Measurements from ENCODE around the gene SPDL1.
A peak's percentile ranks its signal among the peaks of the same experiment; 100 is the strongest.

The SPDL1 gene, protein sequence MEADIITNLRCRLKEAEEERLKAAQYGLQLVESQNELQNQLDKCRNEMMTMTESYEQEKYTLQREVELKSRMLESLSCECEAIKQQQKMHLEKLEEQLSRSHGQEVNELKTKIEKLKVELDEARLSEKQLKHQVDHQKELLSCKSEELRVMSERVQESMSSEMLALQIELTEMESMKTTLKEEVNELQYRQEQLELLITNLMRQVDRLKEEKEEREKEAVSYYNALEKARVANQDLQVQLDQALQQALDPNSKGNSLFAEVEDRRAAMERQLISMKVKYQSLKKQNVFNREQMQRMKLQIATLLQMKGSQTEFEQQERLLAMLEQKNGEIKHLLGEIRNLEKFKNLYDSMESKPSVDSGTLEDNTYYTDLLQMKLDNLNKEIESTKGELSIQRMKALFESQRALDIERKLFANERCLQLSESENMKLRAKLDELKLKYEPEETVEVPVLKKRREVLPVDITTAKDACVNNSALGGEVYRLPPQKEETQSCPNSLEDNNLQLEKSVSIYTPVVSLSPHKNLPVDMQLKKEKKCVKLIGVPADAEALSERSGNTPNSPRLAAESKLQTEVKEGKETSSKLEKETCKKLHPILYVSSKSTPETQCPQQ

DNA sequence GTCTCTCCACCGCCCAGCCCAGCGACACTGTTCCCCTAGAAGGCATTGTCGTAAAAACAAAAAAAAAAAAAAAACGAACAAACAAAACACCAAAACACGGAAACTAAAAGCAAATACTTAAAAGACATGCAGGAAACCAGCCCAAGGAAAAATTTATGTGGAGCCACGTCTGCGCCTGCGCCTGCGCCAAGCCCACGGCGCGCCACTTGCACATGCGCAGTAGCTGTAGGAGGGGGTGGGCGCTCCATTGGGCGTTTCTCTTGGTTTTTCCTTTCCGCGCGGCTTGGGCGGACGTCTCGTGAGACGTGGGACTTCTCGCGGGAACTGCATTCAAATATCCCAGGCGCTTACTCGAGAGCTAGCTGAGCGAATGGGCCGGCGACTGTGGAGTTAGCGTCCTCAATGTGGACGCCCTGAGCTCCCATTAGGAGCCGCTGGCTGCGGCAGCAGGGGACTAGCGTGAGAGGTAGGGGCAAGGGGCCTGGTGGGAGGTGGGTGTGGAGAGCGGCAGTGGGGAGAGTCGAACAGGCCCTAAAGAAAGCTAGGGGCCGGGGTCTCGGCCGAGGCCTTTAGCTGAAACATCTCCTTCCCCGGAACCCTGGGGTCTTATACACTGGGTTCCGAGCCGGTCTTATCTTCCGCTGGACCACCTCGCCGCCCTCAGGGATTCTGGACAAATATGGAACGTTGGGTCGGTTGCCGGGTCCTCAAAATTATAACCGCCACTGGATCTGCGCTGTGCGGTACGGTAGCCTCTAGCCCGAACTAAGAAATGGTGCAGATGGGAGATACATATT is at the start of gene SPDL1:
Gene SPDL1 (plus strand): TSS at position 350 of the 797 bp plus-strand sequence. CDS start 4,644 bp downstream, outside the sequence.
- peak; percentile 92 for DNase-seq (ENCODE audit: low read depth)

DNA sequence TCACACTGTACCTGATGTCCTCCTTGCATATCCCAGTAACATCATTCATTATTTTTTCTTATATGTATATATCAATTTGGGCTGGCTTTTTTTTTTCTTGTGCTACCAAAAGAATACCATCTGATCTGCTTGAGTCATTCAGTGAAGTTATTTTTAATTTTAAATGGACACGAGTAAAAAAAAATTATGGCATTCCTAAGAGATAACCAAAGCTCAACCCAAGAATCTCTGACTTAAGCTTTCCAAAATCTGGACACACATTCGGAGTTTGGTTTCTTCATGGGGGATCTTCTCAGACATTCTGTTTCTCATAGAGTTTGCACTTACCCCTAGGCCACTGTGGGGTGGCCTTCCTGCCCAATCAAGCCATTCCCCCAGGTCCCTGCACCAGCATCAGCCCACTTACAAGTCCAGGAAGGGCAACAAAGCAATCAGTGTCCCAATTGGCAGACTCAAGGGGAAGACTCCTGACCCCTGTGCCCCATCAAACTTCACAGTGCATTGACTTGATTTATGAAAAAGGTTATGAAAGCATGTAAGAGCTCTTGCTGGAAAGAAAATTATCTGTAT is 49.2 kb upstream of the SPDL1 start:
- no peak for DNase-seq (ENCODE audit: low read depth)

DNA sequence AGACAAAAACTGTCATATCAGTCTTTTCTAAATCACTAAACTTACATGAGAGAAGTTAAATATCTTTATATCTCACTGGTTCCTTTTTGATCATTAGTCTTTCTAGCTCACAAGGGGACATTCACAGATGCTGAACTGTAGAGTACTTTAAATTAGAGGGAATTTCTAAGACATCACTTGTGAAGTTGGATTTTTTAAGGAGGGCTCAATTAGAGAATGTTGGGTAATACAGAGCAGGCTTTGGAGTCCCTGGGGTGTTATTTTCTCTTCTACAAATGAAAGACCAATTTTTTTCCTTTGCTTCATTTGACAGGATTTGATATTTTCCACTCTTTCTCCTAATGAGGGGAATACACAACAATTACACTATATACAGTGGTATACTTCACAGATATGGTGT is 48.6 kb upstream of the SPDL1 start:
- no peak for DNase-seq (ENCODE audit: low read depth)

DNA sequence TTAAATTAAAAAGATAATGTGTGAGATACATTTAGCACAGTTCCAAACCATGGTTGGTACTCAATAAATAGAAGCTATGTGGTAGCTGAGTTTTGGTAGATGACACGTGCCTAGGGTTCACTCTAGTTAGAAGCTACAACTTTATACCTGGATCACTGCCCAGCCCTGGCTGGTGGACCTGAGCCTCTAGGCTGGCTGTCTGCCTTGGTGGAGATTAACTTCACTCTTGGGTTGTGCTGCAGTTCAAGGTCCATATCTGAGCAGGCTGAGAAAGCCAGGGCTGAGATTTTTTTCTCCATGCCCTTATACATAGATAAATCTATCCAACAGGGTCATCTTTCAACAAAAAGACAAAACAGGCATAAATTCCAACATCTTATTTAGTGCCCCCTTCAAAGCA is 44.6 kb upstream of the SPDL1 start:
- DNase-seq (ENCODE audit: low read depth) = no peak

DNA sequence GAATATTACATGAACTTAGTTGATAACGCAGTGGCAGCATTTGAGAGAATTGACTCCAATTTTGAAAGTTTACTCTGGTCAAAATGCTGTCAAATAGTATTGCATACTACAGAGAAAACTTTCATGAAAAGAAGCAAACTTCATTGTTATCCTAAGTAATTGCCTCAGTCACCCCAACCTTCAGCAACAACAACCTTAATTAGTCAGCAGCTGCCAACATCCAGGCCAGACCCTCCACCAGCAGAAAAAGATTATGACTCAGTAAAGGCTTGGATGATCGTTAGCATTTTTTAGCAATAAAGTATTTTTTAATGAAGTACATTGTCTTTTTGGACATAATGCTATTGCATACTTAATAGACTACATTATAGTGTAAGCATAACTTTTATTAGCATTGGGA is 40.8 kb upstream of the SPDL1 start:
- DNase-seq (ENCODE audit: low read depth) = no peak

DNA sequence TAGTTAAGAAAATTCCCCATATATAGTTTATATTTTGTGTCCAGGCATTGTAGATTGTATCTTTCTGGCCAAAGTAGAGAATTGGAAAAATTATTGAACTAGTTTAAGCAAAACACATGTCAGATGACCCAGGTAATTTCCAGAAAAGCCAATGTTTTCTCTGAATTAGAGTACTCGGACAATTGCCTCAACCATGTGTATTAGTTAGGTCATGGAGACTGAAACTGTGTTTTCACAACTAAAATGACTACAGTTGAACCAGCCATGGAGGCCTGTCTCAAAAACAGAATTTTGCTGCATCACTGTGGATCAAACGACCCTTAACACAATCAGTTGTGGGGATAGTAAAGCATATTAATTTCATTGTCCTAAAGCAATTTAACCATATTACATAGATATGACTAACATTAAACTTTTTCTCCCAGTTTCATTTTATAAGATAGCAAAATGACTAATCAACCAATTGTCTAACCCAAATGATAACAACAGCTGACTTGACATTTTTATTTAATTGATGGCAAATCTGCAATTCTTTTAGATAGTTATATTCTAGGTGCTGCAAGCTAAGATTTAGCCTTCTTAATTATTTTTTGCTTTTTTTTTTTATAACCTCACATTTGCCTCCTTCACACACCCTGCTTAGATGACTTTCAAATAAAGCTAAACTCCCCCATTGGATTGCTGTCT is 39.2 kb upstream of the SPDL1 start:
- no peak for DNase-seq (ENCODE audit: low read depth)

DNA sequence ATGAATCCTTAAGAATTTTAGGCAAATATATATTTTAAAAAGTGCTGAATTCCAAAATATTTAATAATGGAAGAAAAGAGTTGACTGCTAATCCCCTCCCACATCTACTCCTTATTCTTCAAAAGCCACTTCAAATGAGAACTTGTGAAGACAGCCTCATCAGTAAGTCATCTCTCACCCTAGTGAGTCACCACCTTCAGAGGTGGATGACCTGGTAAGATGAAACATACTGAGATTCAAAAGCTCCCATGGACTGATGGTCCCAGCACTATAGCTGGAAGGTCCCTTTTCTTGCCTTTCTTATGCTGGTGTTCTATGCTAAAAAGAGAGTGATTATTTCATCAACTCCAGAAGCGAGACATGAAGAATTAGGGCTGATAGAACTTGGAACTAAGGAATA is 37.8 kb upstream of the SPDL1 start:
- no peak for DNase-seq (ENCODE audit: low read depth)

DNA sequence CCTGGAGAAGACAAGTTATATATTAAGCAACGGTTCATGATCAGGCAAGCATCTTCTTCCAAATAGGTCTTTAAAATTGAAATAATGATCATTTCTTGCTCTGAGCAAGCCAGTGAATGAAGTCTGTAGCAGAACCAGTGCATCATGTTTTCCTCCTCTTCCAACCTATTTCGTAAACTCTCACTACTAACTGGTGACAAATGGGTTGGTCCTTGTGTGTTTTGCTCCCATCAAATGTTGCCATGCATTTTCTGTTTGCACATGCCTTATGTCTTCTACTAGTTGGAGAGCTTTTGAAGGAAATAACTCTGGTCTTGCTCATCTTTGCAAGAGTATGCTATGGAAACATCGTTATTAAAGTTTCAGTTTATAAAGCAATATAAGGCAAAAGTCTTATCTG is 37.2 kb upstream of the SPDL1 start:
- no peak for DNase-seq (ENCODE audit: low read depth)

DNA sequence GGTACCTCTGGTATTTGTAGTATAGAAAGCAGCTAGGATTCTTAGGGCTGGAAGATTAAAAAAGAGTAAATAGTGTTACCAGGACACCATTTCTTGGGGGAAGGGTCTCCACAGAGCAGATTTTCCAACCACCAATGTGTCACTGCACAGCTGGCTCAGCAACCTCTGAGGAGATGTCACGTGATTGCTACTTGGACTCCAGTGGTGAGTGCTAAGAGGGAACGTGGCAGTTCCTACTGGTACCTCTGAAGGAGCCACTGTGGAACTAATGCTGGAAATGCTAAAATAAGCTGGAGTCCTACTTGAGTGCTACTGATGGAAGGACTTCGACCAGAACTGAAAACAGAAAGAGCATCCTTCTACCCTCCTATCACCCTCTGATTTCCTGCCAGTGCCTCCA is 36.1 kb upstream of the SPDL1 start:
- DNase-seq (ENCODE audit: low read depth) = no peak

DNA sequence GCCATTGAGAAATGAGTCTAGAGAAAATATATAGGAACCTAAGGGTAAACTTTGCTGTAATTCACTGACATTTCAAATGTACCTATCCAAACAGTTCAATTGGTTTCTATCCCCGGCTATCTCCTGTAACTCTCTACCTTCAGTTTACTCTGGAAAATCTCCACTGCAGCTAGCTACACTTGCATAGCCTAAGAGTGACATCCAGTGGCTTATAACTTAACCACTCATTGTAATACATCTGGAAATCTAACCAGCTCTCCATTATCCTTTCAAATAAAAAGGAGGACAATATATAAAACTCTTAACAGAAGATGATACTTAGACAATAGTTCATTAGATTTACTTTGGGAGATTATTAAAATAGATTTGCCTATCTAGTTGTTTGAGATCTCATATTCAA is 35.3 kb upstream of the SPDL1 start:
- DNase-seq (ENCODE audit: low read depth) = no peak

DNA sequence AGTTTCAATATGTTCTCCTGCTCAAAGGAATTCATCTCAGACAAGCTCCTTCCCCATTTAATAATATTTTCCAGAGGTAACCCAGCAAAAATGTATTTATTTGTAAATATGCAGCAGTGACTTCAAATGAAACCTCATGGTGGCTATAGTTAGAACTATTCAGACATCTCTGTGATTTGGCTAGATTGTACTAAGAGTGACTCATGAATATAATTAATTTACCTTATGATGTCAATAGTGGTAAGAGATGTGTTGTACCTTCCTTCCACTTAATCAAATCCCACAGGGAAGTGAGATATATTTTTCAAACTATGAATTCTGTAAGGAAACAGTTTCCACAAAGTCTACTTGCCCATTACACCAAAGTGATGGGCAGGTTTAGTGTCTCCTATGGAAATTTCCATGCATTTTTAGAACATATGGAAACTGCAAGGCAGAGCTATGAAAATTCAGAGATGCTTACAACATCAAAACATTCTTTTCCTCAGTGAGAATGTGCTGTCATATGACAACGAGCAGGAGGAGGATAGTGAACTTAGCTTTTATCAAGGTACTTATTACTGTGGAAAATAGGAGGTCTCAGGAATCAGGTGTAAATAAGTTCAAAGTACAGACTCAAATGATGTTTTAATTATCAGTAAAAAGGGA is 34.0 kb upstream of the SPDL1 start:
- no peak for DNase-seq (ENCODE audit: low read depth)

DNA sequence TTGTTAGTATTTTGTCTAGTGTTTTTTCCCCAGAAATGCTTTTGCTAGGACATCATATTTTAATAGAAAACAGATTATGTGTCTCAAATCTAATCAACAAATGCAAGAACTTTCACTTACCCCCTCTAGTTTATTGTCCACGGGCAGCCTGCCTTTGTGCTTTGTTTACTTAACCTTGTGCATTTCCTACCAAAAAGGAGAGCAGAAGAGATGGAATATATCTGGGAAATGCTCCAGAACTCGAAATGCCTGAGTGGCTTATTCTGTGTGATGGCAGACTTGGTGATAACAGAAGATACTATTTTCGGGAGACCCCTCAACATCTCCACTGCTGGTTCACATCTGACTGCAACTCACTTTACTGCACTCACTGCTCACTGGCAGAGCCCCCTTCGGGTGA is 33.3 kb upstream of the SPDL1 start:
- no peak for DNase-seq (ENCODE audit: low read depth)

DNA sequence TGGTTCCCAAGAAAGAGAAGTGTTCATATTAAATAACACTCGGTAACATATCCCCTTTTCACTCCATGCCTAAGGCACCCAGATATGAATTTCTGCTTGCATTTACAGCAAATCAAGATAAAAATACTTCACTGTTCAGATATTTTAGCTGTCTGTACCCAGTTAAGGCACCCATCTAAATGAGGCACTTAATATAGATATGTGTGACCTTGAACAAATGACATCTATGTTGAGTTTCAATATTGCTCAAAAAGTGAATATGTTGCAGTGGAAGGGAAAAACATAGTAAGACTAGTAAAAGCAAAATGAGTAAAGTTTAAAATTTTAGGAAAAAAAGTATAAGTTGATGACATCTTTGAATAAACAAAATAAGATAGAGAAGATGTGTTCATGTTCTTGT is 32.4 kb upstream of the SPDL1 start:
- no peak for DNase-seq (ENCODE audit: low read depth)

DNA sequence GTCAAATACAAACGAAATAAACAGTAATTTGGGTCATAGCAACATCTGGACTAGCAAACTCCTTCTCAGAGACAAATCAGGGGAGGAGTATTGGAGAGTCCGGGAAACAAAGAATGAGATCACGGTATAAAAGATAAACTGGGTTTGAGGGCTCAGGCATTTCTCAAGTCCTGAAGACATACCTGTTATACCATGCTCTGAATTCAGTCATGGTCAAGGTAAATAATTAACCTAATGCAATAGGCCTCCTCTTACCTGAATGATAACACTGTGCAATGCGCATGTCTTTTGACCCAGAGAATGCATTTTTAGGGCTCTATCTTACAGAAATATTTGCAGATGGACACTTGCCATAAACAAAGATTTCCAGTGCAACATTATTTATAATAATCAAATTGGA is 31.9 kb upstream of the SPDL1 start:
- DNase-seq (ENCODE audit: low read depth) = no peak

DNA sequence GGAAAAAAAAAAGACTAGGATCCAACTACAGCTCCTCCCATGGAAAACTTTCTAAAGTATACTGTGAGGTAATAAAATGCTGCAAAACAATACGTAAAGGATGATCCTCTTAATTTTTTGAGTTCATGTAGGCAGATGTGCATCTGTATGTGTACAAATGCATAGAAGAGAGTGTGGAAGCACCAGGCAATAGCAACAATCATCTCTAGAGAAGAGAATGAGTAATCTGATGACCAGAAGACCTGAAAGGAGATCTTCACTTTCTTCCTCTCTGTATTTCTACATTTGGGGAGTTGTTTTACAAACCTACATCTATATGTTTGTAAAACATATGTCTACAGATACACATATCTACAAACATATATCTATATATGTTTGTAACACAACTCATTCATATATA is 29.3 kb upstream of the SPDL1 start:
- no peak for DNase-seq (ENCODE audit: low read depth)

DNA sequence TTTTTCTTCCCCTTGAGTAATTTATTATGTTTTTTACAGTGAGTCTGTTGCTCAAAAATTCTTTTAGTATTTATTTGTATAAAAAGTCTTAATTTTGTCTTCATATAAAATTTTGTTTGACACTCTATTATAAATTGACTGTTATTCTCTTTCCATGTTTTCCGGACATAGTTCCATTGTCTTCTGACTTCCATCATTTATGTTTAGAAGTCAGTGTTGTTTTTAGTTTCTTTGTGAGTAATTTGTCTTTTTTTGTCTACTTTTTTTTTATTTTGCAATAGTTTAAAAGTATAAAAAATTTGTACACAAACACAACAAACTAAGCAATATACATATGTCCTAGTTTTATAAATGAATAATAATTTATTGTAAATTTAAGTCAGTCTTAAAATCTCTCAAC is 25.7 kb upstream of the SPDL1 start:
- no peak for DNase-seq (ENCODE audit: low read depth)

DNA sequence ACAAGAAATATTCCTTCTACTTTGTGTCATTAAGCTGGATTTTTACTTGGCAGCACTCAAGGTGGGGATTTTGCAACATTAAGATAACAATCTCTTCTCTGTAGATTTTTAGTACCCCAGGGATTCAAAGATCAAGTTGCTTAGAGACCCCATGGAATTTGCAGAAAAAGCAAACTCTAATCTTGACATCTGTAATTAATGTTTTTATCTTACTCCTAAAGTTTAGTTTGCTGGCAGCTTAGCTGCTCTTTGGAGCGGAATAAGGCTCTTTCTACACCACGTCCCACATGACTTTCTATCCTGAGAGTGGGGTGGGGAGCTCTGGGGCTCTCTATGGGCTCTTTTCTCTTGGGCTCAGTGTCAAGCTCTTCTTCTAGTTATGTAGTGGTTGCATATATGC is 21.7 kb upstream of the SPDL1 start:
- DNase-seq (ENCODE audit: low read depth) = no peak

DNA sequence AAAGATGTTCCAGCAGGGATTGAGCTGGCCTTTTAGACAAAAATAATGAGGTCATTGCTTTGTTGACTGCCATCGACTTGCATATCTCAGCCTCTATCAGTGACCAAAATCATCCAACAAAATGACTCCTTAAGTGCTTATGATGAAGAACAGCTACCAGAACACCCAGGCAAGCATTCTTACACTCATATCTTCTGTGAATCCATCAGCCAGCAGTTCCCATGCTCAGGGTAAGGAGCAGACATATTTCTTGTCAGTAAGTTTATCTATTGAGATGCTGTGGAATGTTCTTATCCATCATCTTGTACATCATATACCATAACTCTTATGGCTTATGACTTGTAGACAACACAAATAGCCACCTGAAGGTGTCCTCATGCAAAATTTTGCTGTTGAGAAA is 20.2 kb upstream of the SPDL1 start:
- no peak for DNase-seq (ENCODE audit: low read depth)

DNA sequence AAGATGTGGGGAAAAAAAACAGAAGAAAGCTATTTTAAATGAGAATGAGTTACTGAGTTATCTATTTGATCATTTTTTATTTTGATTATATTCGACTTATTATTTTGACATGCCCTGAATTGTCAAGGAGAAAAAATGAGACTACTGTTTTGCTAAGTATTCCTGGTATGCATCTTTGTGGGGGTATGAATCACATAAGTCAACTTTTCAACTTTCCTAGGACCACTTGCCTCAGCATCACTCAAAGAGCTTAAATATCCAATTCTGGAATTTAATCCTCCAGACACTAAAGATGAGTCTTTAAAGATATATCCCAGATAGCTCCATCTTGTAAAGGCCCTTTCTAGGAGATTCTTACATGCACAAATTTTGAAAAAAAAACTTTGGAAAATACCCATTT is 17.4 kb upstream of the SPDL1 start:
- no peak for DNase-seq (ENCODE audit: low read depth)

DNA sequence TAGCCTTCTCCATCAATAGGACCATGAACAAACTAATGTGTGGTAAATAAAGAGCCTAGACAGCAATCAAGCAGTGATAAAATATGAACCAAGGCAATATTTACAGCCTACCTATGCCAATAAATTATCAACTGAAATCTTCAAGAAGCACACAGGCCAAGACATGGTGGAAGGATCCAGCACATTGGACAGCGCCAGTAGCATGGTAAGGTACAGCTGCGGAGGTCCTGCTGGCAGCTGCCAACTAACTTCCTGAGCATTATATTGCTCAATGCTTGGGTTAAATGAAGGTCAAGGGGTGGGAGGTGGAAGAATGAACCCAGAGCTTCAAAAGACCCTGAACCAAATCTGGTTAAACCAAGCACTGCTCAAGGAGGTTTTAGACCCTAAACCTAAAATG is 16.5 kb upstream of the SPDL1 start:
- no peak for DNase-seq (ENCODE audit: low read depth)

DNA sequence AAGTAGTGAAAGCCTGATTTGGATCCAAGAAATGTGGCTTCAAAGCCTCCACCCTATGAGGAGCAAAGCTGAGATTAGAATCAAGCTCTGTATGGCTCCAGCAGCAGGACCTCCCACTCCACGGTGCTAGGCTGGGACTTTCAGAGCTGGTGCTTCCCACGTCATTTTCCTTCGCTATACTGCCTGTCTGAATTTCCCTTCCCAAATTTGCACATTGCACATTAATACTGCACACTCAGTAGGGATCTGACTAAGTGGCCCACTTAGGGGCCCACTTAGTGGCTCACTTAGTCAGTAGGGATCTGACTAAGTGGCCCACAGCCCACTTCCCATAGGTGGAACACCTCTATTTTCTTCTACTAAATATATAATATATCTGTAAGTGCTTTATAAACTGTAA is 14.1 kb upstream of the SPDL1 start:
- DNase-seq (ENCODE audit: low read depth) = no peak

DNA sequence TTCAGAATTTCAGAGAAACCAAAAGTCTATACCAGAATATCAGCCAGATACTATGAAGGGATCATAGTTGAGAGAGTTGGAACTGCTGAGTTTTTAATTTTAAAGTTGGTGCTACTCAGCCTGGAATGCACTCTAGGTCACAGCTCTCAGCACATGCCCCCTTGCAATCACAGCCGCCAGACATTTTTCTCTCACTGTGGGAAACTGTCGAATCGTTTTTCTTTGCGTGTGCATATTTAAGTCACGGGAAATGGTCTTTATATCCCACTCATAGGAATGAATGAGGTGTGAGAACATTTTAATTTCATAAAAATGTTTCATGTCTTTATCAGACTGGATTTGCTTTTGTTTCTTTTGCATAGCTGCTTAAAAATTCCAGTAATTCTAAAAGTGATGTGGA is 12.2 kb upstream of the SPDL1 start:
- no peak for DNase-seq (ENCODE audit: low read depth)

Measured in GM04504 (cell line).